GM18499 (cell line): ENCODE results near the gene ZNF135.

Source experiments
- ATAC-seq: cut with Tn5 transposase; IDR thresholded peaks from one replicate; pipeline ENCODE4 v1.9.1; 2021; ENCODE audit warnings: moderate number of reproducible peaks; ENCODE audit not compliant: insufficient read depth, unreplicated experiment

Gene ZNF135

GRCh38 chr19:58059003-58059670 lies at the start of gene ZNF135:
TSS of gene ZNF135 (plus strand) at chr19:58059282. CDS start at chr19:58060003, 721 bp downstream.
- ATAC-seq, result no peak

- no peak for ATAC-seq
Observed at GRCh38 chr19:58009301-58009665, 49.8 kb upstream of the ZNF135 start.

DNA sequence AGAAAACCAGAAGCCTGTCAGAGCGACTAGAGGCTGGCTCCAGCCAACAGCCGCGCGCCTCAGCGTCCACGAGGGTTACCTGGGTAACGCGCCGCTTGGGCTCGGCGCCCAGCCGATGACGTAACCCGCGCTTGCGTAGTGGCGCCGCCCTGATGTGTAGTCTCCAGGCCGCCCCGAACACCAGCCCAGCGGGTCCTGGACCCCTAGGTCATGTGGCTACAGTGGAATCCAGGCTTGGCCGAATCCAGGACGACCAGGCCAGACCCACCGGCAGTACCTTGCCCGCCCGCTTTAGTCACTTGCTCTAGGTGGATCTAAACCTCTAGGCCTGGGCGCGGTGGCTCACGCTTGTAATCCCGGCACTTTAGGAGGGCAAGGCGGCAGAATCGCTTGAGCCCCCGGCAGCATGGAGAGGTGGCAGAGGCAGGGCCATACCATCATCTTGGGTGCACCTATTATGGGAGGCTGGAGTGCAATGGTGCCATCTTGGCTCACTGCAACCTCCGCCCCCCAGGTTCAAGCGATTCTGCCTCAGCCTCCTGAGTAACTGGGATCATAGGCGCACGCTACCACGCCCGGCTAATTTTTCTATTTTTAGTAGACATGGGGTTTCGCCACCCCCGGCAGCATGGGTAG lies 49.3 kb upstream of the ZNF135 start:
- no peak for ATAC-seq

- ATAC-seq, result no peak
Observed at GRCh38 chr19:58010507-58010906, 48.6 kb upstream of the ZNF135 start.

DNA sequence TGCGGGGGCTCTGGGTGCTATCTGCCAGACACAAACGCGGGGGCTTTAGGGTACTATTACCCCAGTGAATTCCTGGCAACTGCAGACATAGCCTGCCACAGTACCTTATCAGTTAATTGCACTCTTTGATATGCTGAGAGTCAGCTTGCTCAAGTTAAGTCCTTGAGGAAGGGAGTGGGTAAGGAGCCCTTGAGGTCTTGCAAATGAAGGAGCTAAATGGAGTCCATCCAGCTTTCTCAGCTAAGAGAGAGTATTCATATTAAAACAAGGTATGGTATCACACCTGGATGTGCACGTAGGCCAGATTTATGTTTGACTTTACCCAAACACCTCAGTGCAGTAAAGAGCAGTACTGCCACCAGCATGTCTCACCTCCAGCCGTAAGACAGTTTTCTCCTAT lies 44.9 kb upstream of the ZNF135 start:
- no peak for ATAC-seq

GRCh38 chr19:58020129-58020528 lies 39.0 kb upstream of the ZNF135 start:
- ATAC-seq, result no peak

DNA sequence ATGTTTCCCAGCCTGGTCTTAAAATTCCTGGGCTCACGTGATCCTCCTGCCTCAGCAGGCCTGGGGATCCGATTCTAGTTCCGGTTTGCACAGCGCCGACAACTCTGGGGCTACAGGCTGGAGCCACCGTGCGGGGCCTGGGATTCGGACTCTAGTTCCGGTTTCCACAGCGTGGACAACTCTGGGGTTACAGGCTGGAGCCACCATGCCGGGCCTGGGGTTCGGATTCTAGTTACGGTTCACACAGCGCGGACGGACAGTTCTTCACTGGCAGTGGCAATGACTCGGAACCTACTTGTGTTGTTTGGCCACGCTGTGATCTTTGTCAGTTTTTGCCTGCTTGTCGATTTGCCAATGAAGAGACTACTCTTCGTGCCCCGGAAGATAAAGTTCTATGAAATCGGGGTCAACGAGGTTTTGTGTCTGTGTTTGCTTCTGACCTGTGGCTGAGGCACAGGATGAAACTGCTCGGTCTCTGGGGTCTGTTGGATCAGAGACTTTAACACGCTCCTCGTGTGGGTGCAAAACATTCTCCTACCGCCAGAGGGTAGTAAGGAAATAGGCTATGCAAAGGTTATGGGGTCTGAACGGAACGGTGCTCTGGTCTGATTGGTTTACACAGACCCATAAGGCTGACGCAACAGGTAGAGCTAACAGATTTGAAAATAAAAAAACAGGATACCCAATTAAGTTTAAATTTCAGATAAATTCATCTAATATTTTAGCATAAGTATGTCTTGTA lies 37.4 kb upstream of the ZNF135 start:
- no peak for ATAC-seq

DNA sequence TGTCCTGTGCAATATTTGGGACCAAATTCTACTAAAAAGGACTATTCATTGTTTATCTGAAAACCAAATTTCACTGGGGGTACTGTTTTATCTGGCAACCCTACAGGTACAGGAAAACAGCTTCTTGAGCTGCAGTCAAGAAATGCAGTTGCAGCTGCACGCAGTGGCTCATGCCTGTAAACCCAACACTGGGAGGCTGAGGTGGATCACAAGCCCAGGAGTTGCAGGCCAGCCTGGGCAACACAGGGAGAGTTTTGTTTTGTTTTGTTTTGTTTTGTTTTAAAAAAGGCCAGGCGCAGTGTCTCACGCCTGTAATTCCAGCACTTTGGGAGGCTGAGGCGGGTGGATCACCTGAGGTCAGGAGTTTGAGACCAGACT lies 36.8 kb upstream of the ZNF135 start:
- no peak for ATAC-seq

- no peak for ATAC-seq
Observed at GRCh38 chr19:58024661-58025060, 34.4 kb upstream of the ZNF135 start.

GRCh38 chr19:58033741-58034476 lies 25.2 kb upstream of the ZNF135 start, which contains the start of gene ZSCAN1:
TSS of gene ZSCAN1 (plus strand) at chr19:58034025. CDS start at chr19:58037837, 3,812 bp downstream.
- ATAC-seq, result no peak

- ATAC-seq, result no peak
Observed at GRCh38 chr19:58034477-58034793, 24.6 kb upstream of the ZNF135 start.

DNA sequence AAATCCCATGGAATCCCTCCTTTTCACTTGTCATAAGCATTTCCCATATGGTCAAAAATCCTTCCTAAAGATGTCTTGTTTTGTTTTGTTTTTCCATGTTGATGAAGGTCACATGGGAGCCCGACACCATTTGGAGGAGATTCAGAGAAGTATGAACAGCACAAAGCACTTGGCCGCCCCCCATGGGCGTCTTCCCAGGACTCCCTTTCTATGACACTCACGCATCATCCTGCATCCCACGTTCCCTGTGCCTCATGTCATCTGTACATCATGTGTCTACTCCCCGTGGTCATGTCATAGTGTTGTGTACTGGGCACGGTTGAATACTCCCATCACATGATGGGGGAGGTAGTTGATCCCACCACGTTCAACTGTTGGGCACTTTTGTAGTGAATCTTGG lies 23.2 kb upstream of the ZNF135 start:
- no peak for ATAC-seq

GRCh38 chr19:58037927-58038687 lies 21.0 kb upstream of the ZNF135 start:
- no peak for ATAC-seq

DNA sequence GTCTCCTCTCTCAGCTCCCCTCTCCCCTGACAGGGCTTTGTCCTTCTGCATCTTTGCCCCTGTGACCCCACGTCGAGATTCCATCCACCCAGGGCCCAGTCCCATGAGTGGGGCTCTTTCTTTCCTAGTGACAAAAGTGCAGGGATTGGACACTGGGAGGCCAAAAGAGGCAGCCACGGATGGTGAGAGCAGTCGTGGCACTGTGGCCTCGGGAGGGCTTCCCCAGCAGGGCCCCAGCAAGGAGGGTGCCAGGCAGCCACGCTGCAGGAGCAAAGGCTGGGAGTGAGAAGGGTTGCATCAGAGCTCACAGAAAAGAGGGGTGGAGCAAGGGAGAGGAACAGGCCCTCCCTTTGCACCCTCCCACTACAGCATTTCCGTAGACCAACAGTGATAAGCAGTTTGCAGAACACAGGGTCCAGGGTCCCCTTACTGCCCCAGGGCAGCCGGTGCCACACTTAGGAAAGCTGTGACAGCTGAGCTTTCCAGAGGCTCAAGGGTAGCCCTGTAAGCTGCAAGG lies 20.3 kb upstream of the ZNF135 start:
- ATAC-seq, result no peak

DNA sequence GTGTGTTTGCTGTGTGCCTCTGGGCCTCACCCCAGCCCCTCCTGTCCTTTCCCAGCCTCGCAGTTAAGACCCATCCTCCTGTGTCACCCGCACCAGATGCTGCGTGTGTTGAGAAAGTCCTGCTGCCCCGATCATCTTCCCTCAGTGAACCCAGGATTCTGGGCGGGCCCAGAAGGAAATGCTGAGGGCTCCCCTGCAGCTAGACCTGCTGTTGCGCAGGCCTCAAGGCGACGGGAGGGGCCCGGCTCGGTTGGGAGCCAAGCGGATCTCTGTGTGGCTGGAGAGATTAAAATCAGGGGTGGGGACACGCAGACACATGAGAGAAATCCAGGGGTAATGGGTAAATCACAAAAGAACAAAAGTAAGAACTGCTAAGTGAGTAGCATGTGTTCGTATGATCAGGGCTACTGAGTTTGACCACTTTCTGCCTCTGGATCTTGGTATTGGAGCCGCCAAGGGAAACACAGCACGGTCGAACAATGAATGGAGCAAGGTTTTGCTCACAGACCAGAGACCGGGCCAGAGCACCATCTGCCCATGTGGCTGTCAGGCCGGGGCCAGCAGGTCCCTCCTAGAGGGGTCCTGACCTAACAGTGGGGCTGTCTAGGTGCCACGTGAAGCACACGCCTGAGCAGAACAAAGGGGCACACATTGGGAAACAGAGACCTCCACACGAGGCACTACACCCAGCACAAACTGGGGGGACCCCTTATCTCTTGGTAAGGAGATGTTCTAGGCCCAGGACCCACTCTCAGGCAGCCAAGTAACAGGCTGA lies 18.1 kb upstream of the ZNF135 start:
- ATAC-seq, result no peak

DNA sequence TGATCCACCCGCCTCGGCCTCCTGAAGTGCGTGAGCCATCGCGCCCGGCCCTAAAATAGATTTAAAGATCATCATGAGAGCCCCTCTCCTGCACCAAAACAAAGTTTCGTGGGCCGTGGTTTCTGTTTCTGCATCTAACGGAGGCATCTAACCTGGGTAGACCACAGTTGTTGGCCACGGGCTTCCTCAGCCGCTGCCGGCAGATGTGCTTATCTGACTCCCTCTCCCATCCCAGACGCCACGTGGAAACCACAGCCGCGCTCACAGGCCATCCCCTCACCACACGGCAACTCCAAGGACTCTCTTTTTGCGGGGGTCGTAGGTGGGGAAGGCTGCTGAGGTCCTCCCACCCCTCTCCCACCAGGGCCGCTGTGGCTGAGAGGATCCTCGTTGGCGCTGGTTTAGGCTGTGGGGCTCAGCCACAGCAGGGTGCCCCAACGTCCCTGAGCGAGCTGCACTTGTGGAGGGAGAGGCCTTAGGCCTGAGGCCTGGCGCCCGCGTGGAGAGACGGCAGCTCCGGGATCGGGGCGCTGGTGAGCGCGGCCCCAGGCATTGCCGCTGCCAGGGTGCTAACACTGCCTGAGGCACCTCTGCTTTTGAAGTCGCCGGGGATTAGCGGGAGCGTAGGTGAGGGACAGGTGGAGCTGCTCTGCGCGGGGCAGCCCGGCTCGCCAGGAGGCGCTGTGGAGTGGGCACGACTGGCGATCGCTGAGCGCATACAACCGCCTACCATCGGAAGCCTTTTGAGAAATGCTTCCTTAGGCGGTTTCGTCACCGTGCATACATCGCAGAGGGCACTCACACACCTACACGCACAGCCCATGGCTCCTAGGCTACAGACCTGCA lies 16.4 kb upstream of the ZNF135 start:
- no peak for ATAC-seq

GRCh38 chr19:58044391-58044790 lies 14.7 kb upstream of the ZNF135 start:
- ATAC-seq, result no peak

DNA sequence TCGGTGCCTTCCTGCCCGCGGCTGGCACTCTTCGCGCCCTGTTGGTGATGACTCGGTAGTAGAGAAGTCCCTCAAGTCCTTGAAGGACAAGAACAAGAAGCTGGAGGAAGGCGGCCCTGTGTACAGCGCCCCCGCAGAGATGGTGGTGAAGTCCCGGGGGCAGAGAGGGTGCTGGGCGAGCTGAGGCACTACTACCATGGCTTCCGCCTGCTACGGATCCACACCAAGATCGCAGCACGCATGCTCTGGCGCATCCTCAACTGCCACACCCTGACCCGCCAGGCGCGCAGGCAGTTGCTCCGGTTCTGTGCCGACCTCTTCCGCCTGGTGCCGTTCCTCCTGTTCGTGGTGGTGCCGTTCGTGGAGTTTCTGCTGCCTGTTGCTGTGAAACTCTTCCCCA lies 14.2 kb upstream of the ZNF135 start:
- no peak for ATAC-seq
